GM23338 (cell line): ENCODE data around the gene MAP4K5.

Experiments
- EZH2 ChIP-seq: fragments of 200-600 bp; sonication (generic); IDR thresholded peaks from one replicate; pipeline ENCODE4 v1.8.0; 2017; ENCODE audit warnings: antibody characterized with exemption, mild to moderate bottlenecking, low read depth; ENCODE audit not compliant: unreplicated experiment
- JUNB ChIP-seq: IDR thresholded peaks from one replicate; pipeline ENCODE4 v1.6.1; 2016; ENCODE audit warnings: antibody characterized with exemption; ENCODE audit not compliant: unreplicated experiment
- POLR2AphosphoS5 ChIP-seq: IDR thresholded peaks from 2 replicates; pipeline ENCODE4 v1.6.1; 2016; ENCODE audit warnings: antibody characterized with exemption, low read depth
- STAT1 ChIP-seq: IDR thresholded peaks from one replicate; pipeline ENCODE4 v1.6.1; 2016; ENCODE audit warnings: antibody characterized with exemption; ENCODE audit not compliant: unreplicated experiment
- TF ChIP-seq, protein P1 (sequence below), 2 experiments: fragments of 200-600 bp in 1 of 2; sonication (generic) in 1 of 2; conservative IDR thresholded peaks; 2 replicates each; pipeline versions ENCODE4 v1.5.1 to v1.6.1; 2016 to 2017; ENCODE audit warnings: antibody characterized with exemption in 2 of 2, low read depth in 2 of 2, mild to moderate bottlenecking in 2 of 2, moderate library complexity in 1 of 2
- TF ChIP-seq, protein P2 (sequence below): IDR thresholded peaks from one replicate; pipeline ENCODE4 v1.6.1; 2018; ENCODE audit warnings: antibody characterized with exemption; ENCODE audit not compliant: unreplicated experiment
- TF ChIP-seq, protein P3 (sequence below): IDR thresholded peaks from 2 replicates; pipeline ENCODE4 v1.6.1; 2016; ENCODE audit warnings: antibody characterized with exemption

DNA sequence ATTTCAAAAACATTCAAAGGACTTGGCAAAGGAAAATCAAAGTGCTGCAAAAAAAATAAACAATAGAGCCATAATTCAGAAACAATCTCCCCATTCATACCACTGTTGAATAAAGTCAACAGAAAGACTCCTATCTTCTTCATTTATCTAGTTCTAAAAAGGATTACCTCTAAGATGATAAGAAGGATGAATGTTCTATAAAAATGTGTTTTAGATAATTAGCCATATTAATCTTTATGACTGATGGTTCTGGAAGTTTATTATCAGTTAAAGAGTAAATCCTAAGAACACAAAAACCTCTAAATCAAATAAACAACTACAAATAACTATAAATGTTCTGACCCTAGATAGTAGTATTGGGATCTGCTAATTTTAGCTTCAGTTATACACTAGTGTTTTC, 97.8 kb downstream of the MAP4K5 start:
- TF ChIP-seq, protein P1, sequence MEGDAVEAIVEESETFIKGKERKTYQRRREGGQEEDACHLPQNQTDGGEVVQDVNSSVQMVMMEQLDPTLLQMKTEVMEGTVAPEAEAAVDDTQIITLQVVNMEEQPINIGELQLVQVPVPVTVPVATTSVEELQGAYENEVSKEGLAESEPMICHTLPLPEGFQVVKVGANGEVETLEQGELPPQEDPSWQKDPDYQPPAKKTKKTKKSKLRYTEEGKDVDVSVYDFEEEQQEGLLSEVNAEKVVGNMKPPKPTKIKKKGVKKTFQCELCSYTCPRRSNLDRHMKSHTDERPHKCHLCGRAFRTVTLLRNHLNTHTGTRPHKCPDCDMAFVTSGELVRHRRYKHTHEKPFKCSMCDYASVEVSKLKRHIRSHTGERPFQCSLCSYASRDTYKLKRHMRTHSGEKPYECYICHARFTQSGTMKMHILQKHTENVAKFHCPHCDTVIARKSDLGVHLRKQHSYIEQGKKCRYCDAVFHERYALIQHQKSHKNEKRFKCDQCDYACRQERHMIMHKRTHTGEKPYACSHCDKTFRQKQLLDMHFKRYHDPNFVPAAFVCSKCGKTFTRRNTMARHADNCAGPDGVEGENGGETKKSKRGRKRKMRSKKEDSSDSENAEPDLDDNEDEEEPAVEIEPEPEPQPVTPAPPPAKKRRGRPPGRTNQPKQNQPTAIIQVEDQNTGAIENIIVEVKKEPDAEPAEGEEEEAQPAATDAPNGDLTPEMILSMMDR (conservative IDR thresholded peaks at IDR 0.05; ENCODE audit: low read depth in 2 of 2), result no peak
- TF ChIP-seq, protein P2, sequence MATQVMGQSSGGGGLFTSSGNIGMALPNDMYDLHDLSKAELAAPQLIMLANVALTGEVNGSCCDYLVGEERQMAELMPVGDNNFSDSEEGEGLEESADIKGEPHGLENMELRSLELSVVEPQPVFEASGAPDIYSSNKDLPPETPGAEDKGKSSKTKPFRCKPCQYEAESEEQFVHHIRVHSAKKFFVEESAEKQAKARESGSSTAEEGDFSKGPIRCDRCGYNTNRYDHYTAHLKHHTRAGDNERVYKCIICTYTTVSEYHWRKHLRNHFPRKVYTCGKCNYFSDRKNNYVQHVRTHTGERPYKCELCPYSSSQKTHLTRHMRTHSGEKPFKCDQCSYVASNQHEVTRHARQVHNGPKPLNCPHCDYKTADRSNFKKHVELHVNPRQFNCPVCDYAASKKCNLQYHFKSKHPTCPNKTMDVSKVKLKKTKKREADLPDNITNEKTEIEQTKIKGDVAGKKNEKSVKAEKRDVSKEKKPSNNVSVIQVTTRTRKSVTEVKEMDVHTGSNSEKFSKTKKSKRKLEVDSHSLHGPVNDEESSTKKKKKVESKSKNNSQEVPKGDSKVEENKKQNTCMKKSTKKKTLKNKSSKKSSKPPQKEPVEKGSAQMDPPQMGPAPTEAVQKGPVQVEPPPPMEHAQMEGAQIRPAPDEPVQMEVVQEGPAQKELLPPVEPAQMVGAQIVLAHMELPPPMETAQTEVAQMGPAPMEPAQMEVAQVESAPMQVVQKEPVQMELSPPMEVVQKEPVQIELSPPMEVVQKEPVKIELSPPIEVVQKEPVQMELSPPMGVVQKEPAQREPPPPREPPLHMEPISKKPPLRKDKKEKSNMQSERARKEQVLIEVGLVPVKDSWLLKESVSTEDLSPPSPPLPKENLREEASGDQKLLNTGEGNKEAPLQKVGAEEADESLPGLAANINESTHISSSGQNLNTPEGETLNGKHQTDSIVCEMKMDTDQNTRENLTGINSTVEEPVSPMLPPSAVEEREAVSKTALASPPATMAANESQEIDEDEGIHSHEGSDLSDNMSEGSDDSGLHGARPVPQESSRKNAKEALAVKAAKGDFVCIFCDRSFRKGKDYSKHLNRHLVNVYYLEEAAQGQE, result no peak
- TF ChIP-seq POLR2AphosphoS5 (no peak), JUNB (no peak), EZH2 (no peak), STAT1 (no peak)
- TF ChIP-seq, protein P3, sequence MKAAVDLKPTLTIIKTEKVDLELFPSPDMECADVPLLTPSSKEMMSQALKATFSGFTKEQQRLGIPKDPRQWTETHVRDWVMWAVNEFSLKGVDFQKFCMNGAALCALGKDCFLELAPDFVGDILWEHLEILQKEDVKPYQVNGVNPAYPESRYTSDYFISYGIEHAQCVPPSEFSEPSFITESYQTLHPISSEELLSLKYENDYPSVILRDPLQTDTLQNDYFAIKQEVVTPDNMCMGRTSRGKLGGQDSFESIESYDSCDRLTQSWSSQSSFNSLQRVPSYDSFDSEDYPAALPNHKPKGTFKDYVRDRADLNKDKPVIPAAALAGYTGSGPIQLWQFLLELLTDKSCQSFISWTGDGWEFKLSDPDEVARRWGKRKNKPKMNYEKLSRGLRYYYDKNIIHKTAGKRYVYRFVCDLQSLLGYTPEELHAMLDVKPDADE, result no peak
